Heart left ventricle (tissue), 16 donors: ENCODE results near the gene COX7B. TPM values are rescaled to one million over a fixed set of nuclear protein-coding genes. Genes with fewer than 3 reads are reported as not detected.
A peak's percentile ranks its signal among the peaks of the same experiment; 100 is the strongest.

Experiments
- ATAC-seq, 4 donors: fragments of 200-7000 bp; cut with Tn5 transposase; one replicate each; pipeline ENCODE4 v1.9.1; 2020 to 2022; ENCODE audit warnings: moderate library complexity in 4 of 4, mild to moderate bottlenecking in 3 of 4, moderate number of reproducible peaks in 1 of 4
- DNase-seq, 5 donors: peaks; one replicate each; pipeline ENCODE4 v3.0.0-alpha.2; 2020
- H3K27ac ChIP-seq, 12 donors: fragments of 200-600 bp; sonication (generic) in 4 of 12; one replicate each; pipeline versions ENCODE4 v1.5.0 to v1.8.0; 2016 to 2022; ENCODE audit warnings: mild to moderate bottlenecking in 2 of 12
- H3K27me3 ChIP-seq, 9 donors: fragments of 200-600 bp; sonication (generic) in 2 of 9; one replicate each; pipeline versions ENCODE4 v1.5.1 to v1.8.0; 2016 to 2022; ENCODE audit warnings: mild to moderate bottlenecking in 3 of 9
- H3K36me3 ChIP-seq, 9 donors: fragments of 200-600 bp; sonication (generic) in 2 of 9; one replicate each; pipeline versions ENCODE4 v1.5.0 to v1.8.0; 2018 to 2022; ENCODE audit warnings: mild to moderate bottlenecking in 2 of 9
- H3K4me1 ChIP-seq, 12 donors: fragments of 200-600 bp; sonication (generic) in 4 of 12; one replicate each; pipeline versions ENCODE4 v1.5.0 to v1.8.0; 2016 to 2022; ENCODE audit warnings: mild to moderate bottlenecking in 3 of 12
- H3K4me3 ChIP-seq, 12 donors: fragments of 200-600 bp; sonication (generic) in 4 of 12; one replicate each; pipeline versions ENCODE4 v1.5.0 to v1.8.0; 2017 to 2022; ENCODE audit warnings: mild to moderate bottlenecking in 9 of 12, moderate library complexity in 4 of 12
- H3K9me3 ChIP-seq, 12 donors: fragments of 200-600 bp; sonication (generic) in 4 of 12; one replicate each; pipeline versions ENCODE4 v1.5.0 to v1.8.0; 2016 to 2022; ENCODE audit warnings: mild to moderate bottlenecking in 1 of 12
- CTCF ChIP-seq, 12 donors: fragments of 200-600 bp; sonication (generic) in 4 of 12; IDR thresholded peaks; one replicate each; pipeline versions ENCODE4 v1.5.0 to v1.8.0; 2018 to 2022; ENCODE audit warnings: antibody characterized with exemption in 12 of 12, mild to moderate bottlenecking in 5 of 12
- POLR2A ChIP-seq, 2 donors: fragments of 450-650 bp; IDR thresholded peaks; one replicate each; pipeline ENCODE4 v1.6.1; 2017; ENCODE audit warnings: antibody characterized with exemption in 2 of 2, mild to moderate bottlenecking in 2 of 2, moderate library complexity in 2 of 2
- WGBS, 4 donors: extraction: QIAGEN DNeasy Blood & Tissue Kit in 2 of 4; methylation state at CpG; one replicate each; pipeline versions ENCODE4 v1.1.5 to v1.1.7; 2013 to 2018; 5-methylcytosine and 5-hydroxymethylcytosine counted together
- intact Hi-C, 10 donors: fragments of 100-400 bp; cut with DNase I; formaldehyde crosslinking; loops; one replicate each; pipeline versions ENCODE4 v1.11.1 to v1.14.2; 2022
- polyA plus RNA-seq, 2 donors: library from polyadenylated mRNA; stranded (reverse); fragments of 200-250 nt; gene quantifications; one replicate each; pipeline ENCODE4 v1.2.3, GENCODE V29; 2013
- total RNA-seq, 9 donors: library from RNA; depleted of rRNA in 2 of 9; stranded (reverse); fragments of >200 nt in 2 of 9; fragmentation: NEBNext Ultra II Directional in 3 of 9; extraction: Animal tissue kit (Norgen Biotek cat#: 25700) in 3 of 9; gene quantifications; one replicate each; pipeline versions ENCODE4 v1.1.0 to v1.2.4, GENCODE V29; 2016 to 2023
- donor health status: ischemic (EF 13 %, LVEDD 7.1; RV severe dilation, severe dysfunction).
- donor health status: healthy with polysubstance abuse.
- donor health status: DM: no; HTN: yes; CAD: no.
- donor health status: DM: no; HTN: no; CAD: no.
- donor health status: ischemic (EF 25% LVEDD 6.9; RV normal size, moderate dysfunction).
- donor health status: ischemic (EF 25% LVEDD 5.7; RV mildly dilated, moderate dysfunction).
- donor health status: healthy.
- donor health status: DM: yes; HTN: yes; CAD: no.
- donor health status: ischemic (EF 35%, LVEDD 5.7; RV mildly dilated, moderate dysfunction).
- donor health status: nonischemic (EF 11% LVEDD 7.7; RV severe dilation, severe dysfunction).
- donor health status: DM: yes; HTN: yes; CAD: no.
- donor health status: PGD.
- donor health status: ischemic (EF 29% LVEDD 5.4; RV normal size, mild dysfunction).
- donor health status: nonischemic (EF 23%, LVEDD 6.1; RV moderate dilation, normal function).

COX7B gene
- total and polyA plus RNA-seq, 11 donors = 815 to 8,827 (median 1,386) TPM

- Histone ChIP-seq H3K36me3 (no peaks in the 10 kb centered on the region), H3K27me3 (no peaks in the 10 kb centered on the region), H3K4me1 (peaks cover 0 to 16% (median 0%) of the 10 kb centered on the region in 12 donors), H3K4me3 (peak overlapping the region in 9 of 12 donors; percentile 47 to 85 (median 71)), H3K27ac (peak overlapping the region in 2 of 12 donors; percentile 93), H3K9me3 (no peaks in the 10 kb centered on the region)
- no peak for ATAC-seq
- intact Hi-C loops = loop anchor here in 6 of 10 donors (10.0 kb wide), 3 partner anchors 109 to 449 kb away; partner anchors contain the start of genes ATRX (in 4 of the 6), FGF16 (in 1 of the 6) and PGK1 (in 1 of the 6)
- no peak for DNase-seq
- TF ChIP-seq POLR2A (IDR thresholded peaks at IDR 0.05) (no peak), CTCF (IDR thresholded peaks at IDR 0.05) (no peak)
- whole genome bisulfite sequencing, 4 donors = 60 to 69% (median 65%) methylated on average over 10 of the region's 10 CpGs
These were observed 5.6 kb upstream of the COX7B start for GRCh38 chrX:77893713-77894112.

GRCh38 chrX:77894921-77895886 is 4.1 kb upstream of the COX7B start, which contains the start of gene MAGT1:
Gene MAGT1, minus strand, starts transcription at chrX:77895435. Its CDS starts 25 bp downstream, at chrX:77895410.
- intact Hi-C loops = loop anchor here in 6 of 10 donors (5.0 to 10.0 kb wide), 4 partner anchors 110 to 450 kb away; partner anchors contain the start of genes ATRX (in 4 of the 6), PGK1 (in 2 of the 6) and FGF16 (in 1 of the 6)
- Histone ChIP-seq H3K9me3 (no peaks in the 10 kb centered on the region), H3K4me1 (peaks cover 0 to 16% (median 0%) of the 10 kb centered on the region in 12 donors), H3K27ac (peak within 1 kb of the TSS; percentile 82 to 94 (median 90)), H3K36me3 (no peaks in the 10 kb centered on the region), H3K4me3 (peak within 1 kb of the TSS; percentile 46 to 85 (median 70)), H3K27me3 (no peaks in the 10 kb centered on the region)
- DNase-seq (peak; percentile 91 to 95 (median 92)), ATAC-seq (peak; percentile 95 to 98 (median 96))
- WGBS, 4 donors = 0 to 49% (median 22%) methylated on average over 49 of the region's 49 CpGs
- TF ChIP-seq CTCF (IDR thresholded peaks at IDR 0.05) = no peak
- peak; percentile 25 to 80 for TF ChIP-seq POLR2A (IDR thresholded peaks at IDR 0.05)

GRCh38 chrX:77900688-77901087 is 1.4 kb downstream of the COX7B start:
- Histone ChIP-seq H3K27me3 (no peaks in the 10 kb centered on the region), H3K36me3 (peaks cover 0 to 42% (median 34%) of the 10 kb centered on the region in 9 donors), H3K4me3 (peak overlapping the region; percentile 41 to 86 (median 64)), H3K9me3 (no peaks in the 10 kb centered on the region), H3K27ac (peak overlapping the region in 11 of 12 donors; percentile 79 to 94 (median 89)), H3K4me1 (peaks cover 0 to 23% (median 3%) of the 10 kb centered on the region in 12 donors)
- intact Hi-C loops = loop anchor here in 3 of 10 donors (10.0 kb wide), 2 partner anchors 124 to 204 kb away; partner anchors contain the start of gene PGK1 (in 2 of the 3)
- TF ChIP-seq POLR2A (IDR thresholded peaks at IDR 0.05) (no peak), CTCF (IDR thresholded peaks at IDR 0.05) (no peak)
- DNase-seq = no peak
- no peak for ATAC-seq
- whole genome bisulfite sequencing, 4 donors = 46 to 53% (median 48%) methylated on average over 1 of the region's 1 CpG
